ENCODE results near the gene PID1.

DNA sequence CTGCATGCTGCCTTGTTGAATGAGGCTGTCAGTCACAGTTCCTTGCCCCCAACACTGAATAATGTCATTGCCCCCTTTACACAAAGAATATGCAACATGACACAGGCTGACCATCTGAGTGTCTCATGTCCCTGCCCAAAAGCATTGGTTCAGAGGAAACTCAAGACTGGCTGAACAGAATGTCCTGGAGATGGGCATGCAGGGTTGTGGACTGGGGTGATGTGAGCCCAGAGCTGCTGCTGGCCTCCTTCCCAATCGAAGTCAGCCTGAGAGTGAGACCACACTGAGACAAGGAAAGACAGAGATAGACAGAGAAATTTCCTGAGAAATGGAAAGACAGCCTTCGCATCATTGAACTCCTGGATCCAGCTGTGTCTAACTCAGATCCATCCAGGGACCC lies 110.1 kb downstream of the PID1 start:
- TF ChIP-seq CTCF (IDR thresholded peaks at IDR 0.05), result no peak
- no peak for TF ChIP-seq JUND (IDR thresholded peaks at IDR 0.05)
- TF ChIP-seq CHD2 (IDR thresholded peaks at IDR 0.05; ENCODE audit: low read length, partially characterized antibody), result no peak
- no peak for TF ChIP-seq EZH2phosphoT487 (IDR thresholded peaks at IDR 0.05; ENCODE audit: borderline replicate concordance, low read depth)
- no peak for TF ChIP-seq YY1 (IDR thresholded peaks at IDR 0.05; ENCODE audit: low read depth)
- no peak for TF ChIP-seq EP300 (IDR thresholded peaks at IDR 0.05; ENCODE audit: borderline replicate concordance in 1 of 2, low read depth in 1 of 2, low read length in 1 of 2)
- no peak for TF ChIP-seq POLR2AphosphoS5 (IDR thresholded peaks at IDR 0.05; ENCODE audit: low read depth, low read length)
- no peak for TF ChIP-seq FOXM1 (IDR thresholded peaks at IDR 0.05; ENCODE audit: low read depth)
- TF ChIP-seq TCF12 (IDR thresholded peaks at IDR 0.05), result no peak
- no peak for TF ChIP-seq SIN3A (IDR thresholded peaks at IDR 0.05; ENCODE audit: borderline replicate concordance, low read depth, low read length)
- no peak for TF ChIP-seq RAD21 (IDR thresholded peaks at IDR 0.05; ENCODE audit: low read length)
- no peak for TF ChIP-seq GABPA (IDR thresholded peaks at IDR 0.05; ENCODE audit: low read depth)
- TF ChIP-seq RCOR1 (IDR thresholded peaks at IDR 0.05; ENCODE audit: low read length), result no peak
- no peak for TF ChIP-seq FOSL2 (IDR thresholded peaks at IDR 0.05; ENCODE audit: borderline replicate concordance, low read depth)
